H1 (cell line): ENCODE data around the gene KRTAP19-4. TPM values are rescaled to one million over a fixed set of nuclear protein-coding genes. Genes with fewer than 3 reads are reported as not detected.

ENCODE experiments used
- CTCF ChIA-PET: fragments of 300-600 bp; sonication (Branson Sonifier 250); formaldehyde crosslinking; loops from one replicate; lab custom pipeline; 2021; ENCODE audit not compliant: partially characterized antibody; lab: Charles Lee
- POLR2A ChIA-PET: fragments of 300-600 bp; sonication (Branson Sonifier 250); formaldehyde crosslinking; loops from one replicate; lab custom pipeline; 2021; ENCODE audit warnings: inconsistent platforms; ENCODE audit not compliant: partially characterized antibody; lab: Charles Lee
- DNase-seq, 2 experiments: peaks; one replicate each; pipeline versions ENCODE4 v3.0.0 to v3.0.0-alpha.2; 2010 to 2022; ENCODE audit warnings: low spot score in 2 of 2, low read depth in 1 of 2, mixed read lengths in 1 of 2
- FAIRE-seq: peaks from 2 replicates; lab custom pipeline; 2011; peaks lifted over from hg19 to GRCh38; lab: Jason Lieb, UNC
- H2AFZ ChIP-seq: 2 replicates; pipeline ENCODE4 v1.8.1; 2012; ENCODE audit warnings: low read length, inconsistent platforms
- H2AK5ac ChIP-seq: 2 replicates; pipeline ENCODE4 v1.6.1; 2013; ENCODE audit warnings: low read depth, low read length
- H2BK120ac ChIP-seq: replicated peaks from 2 replicates; pipeline ENCODE3; 2013; ENCODE audit warnings: low read depth, low read length, inconsistent platforms
- H2BK12ac ChIP-seq: 2 replicates; pipeline ENCODE4 v1.6.1; 2013; ENCODE audit warnings: low read depth, low read length
- H2BK15ac ChIP-seq: 2 replicates; pipeline ENCODE4 v1.6.1; 2013; ENCODE audit warnings: low read length
- H2BK20ac ChIP-seq: 2 replicates; pipeline ENCODE4 v1.6.1; 2013; ENCODE audit warnings: low read length
- H2BK5ac ChIP-seq: 2 replicates; pipeline ENCODE4 v1.6.1; 2013; ENCODE audit warnings: low read depth, low read length
- H3K14ac ChIP-seq: 2 replicates; pipeline ENCODE4 v1.6.1; 2013; ENCODE audit warnings: inconsistent platforms; ENCODE audit not compliant: insufficient read length
- H3K18ac ChIP-seq: 2 replicates; pipeline ENCODE4 v1.6.1; 2013; ENCODE audit warnings: low read length; ENCODE audit errors: extremely low read depth
- H3K23ac ChIP-seq: 2 replicates; pipeline ENCODE4 v1.6.1; 2013; ENCODE audit warnings: inconsistent platforms; ENCODE audit not compliant: insufficient read length
- H3K23me2 ChIP-seq: 2 replicates; pipeline ENCODE4 v1.6.1; 2013; ENCODE audit warnings: low read depth, low read length
- H3K27ac ChIP-seq: 2 replicates; pipeline ENCODE4 v1.6.1; 2011; ENCODE audit warnings: low read depth, low read length, inconsistent platforms
- H3K27me3 ChIP-seq, 4 experiments: replicated peaks in 1 of 4; 1 replicate in 1 of 4; 2 replicates in 3 of 4; pipeline versions ENCODE4 v1.6.1 to v1.8.1; 2011 to 2013; ENCODE audit warnings: low read length in 3 of 4, mild to moderate bottlenecking in 3 of 4, inconsistent platforms in 2 of 4, mixed read lengths in 2 of 4, moderate library complexity in 1 of 4; ENCODE audit not compliant: control insufficient read depth in 3 of 4, insufficient read depth in 3 of 4; ENCODE audit errors: extremely low read depth in 1 of 4
- H3K36me3 ChIP-seq, 4 experiments: 2 replicates each; pipeline versions ENCODE4 v1.6.1 to v1.8.1; 2011 to 2013; ENCODE audit warnings: mild to moderate bottlenecking in 4 of 4, low read length in 3 of 4, moderate library complexity in 2 of 4, control low read depth in 1 of 4, inconsistent platforms in 1 of 4; ENCODE audit not compliant: insufficient read depth in 4 of 4, control insufficient read depth in 2 of 4
- H3K4ac ChIP-seq: replicated peaks from 2 replicates; pipeline ENCODE3; 2013; ENCODE audit warnings: low read length, low read depth, mixed read lengths, inconsistent platforms; ENCODE audit not compliant: insufficient read length
- H3K4me1 ChIP-seq, 4 experiments: replicated peaks in 1 of 4; 1 replicate in 1 of 4; 2 replicates in 3 of 4; pipeline versions ENCODE4 v1.6.1 to v1.8.1; 2011 to 2013; ENCODE audit warnings: low read length in 3 of 4, inconsistent platforms in 2 of 4, mixed read lengths in 1 of 4; ENCODE audit not compliant: insufficient read depth in 4 of 4, control insufficient read depth in 3 of 4
- H3K4me2 ChIP-seq, 2 experiments: 2 replicates each; pipeline versions ENCODE4 v1.6.1 to v1.8.1; 2011 to 2013; ENCODE audit warnings: low read depth in 2 of 2, low read length in 2 of 2, control low read depth in 1 of 2, inconsistent platforms in 1 of 2, mild to moderate bottlenecking in 1 of 2; ENCODE audit not compliant: insufficient read depth in 1 of 2
- H3K4me3 ChIP-seq, 4 experiments: fragments of 200-600, 300-600 bp in 1 of 4; sonication (generic), shearing (Covaris generic), sonication (Bioruptor Twin) in 1 of 4; 2 replicates each; pipeline versions ENCODE4 v1.5.1 to v1.8.1; 2011 to 2016; ENCODE audit warnings: low read length in 4 of 4, low read depth in 3 of 4, control low read depth in 2 of 4, inconsistent platforms in 2 of 4, mild to moderate bottlenecking in 2 of 4, mixed read lengths in 1 of 4, moderate library complexity in 1 of 4; ENCODE audit not compliant: insufficient read depth in 2 of 4; ENCODE audit errors: extremely low read depth in 1 of 4
- H3K56ac ChIP-seq: replicated peaks from 2 replicates; pipeline ENCODE3; 2013; ENCODE audit warnings: low read depth, mild to moderate bottlenecking, mixed read lengths, low read length, inconsistent platforms; ENCODE audit not compliant: insufficient read length
- H3K79me1 ChIP-seq: 2 replicates; pipeline ENCODE4 v1.6.1; 2013; ENCODE audit warnings: low read depth, low read length, control low read depth
- H3K79me2 ChIP-seq, 2 experiments: 2 replicates each; pipeline versions ENCODE4 v1.6.1 to v1.8.1; 2012 to 2013; ENCODE audit warnings: low read length in 2 of 2, mild to moderate bottlenecking in 2 of 2, inconsistent platforms in 1 of 2; ENCODE audit not compliant: insufficient read depth in 2 of 2, control insufficient read depth in 1 of 2
- H3K9ac ChIP-seq, 4 experiments: replicated peaks in 1 of 4; 1 replicate in 1 of 4; 2 replicates in 3 of 4; pipeline versions ENCODE4 v1.6.1 to v1.8.1; 2011 to 2013; ENCODE audit warnings: low read depth in 3 of 4, low read length in 3 of 4, control low read depth in 2 of 4, mild to moderate bottlenecking in 2 of 4, moderate library complexity in 2 of 4, inconsistent platforms in 1 of 4; ENCODE audit errors: extremely low read depth in 1 of 4
- H3K9me3 ChIP-seq, 2 experiments: 2 replicates each; pipeline versions ENCODE4 v1.6.1 to v1.8.1; 2012 to 2013; ENCODE audit warnings: mild to moderate bottlenecking in 2 of 2, moderate library complexity in 2 of 2, control low read depth in 1 of 2, inconsistent platforms in 1 of 2, low read depth in 1 of 2, low read length in 1 of 2, mixed read lengths in 1 of 2; ENCODE audit not compliant: insufficient read depth in 2 of 2
- H4K20me1 ChIP-seq, 2 experiments: replicated peaks in 1 of 2; 2 replicates each; pipeline versions ENCODE3 to v1.8.1; 2011 to 2013; ENCODE audit warnings: inconsistent platforms in 2 of 2, low read length in 2 of 2, mild to moderate bottlenecking in 1 of 2; ENCODE audit not compliant: insufficient read depth in 2 of 2, control insufficient read depth in 1 of 2
- H4K5ac ChIP-seq: 2 replicates; pipeline ENCODE4 v1.6.1; 2013; ENCODE audit warnings: low read length, low read depth, mixed read lengths, inconsistent platforms; ENCODE audit not compliant: insufficient read length
- H4K8ac ChIP-seq: 2 replicates; pipeline ENCODE4 v1.8.0; 2013; ENCODE audit warnings: mild to moderate bottlenecking, moderate library complexity, low read length, inconsistent platforms; ENCODE audit not compliant: insufficient read depth; ENCODE audit errors: extremely low read depth
- H4K91ac ChIP-seq: replicated peaks from 2 replicates; pipeline ENCODE3; 2013; ENCODE audit warnings: low read length, mixed read lengths, inconsistent platforms; ENCODE audit not compliant: insufficient read length
- CEBPB ChIP-seq: IDR thresholded peaks from 2 replicates; pipeline ENCODE4 v1.6.1; 2012; ENCODE audit warnings: low read depth, low read length
- EGR1 ChIP-seq: IDR thresholded peaks from 2 replicates; pipeline ENCODE4 v1.6.1; 2011; ENCODE audit warnings: low read depth, low read length, borderline replicate concordance
- POU5F1 ChIP-seq: IDR thresholded peaks from 2 replicates; pipeline ENCODE4 v1.6.1; 2011; ENCODE audit warnings: low read depth, mild to moderate bottlenecking, low read length, moderate library complexity
- SIRT6 ChIP-seq: IDR thresholded peaks from one replicate; pipeline ENCODE4 v1.7.1; 2012; ENCODE audit warnings: low read length, inconsistent platforms
- ZNF274 ChIP-seq: IDR thresholded peaks from 2 replicates; pipeline ENCODE4 v1.7.0; 2012; ENCODE audit warnings: low read length, borderline replicate concordance; ENCODE audit errors: extremely low read depth
- WGBS, 2 experiments: shearing (Covaris generic) in 1 of 2; methylation state at CpG; one replicate each; pipeline versions ENCODE4 v1.1.6 to v1.1.7; 2013 to 2015; ENCODE audit warnings: low lambda C conversion rate in 2 of 2, mixed read lengths in 2 of 2, inconsistent platforms in 1 of 2, low coverage in 1 of 2, missing lambda C conversion rate in 1 of 2; ENCODE audit not compliant: insufficient replicate concordance in 2 of 2, insufficient coverage in 1 of 2, insufficient read length in 1 of 2; ENCODE audit errors: extremely low coverage in 1 of 2, missing lambda C conversion rate in 1 of 2; 5-methylcytosine and 5-hydroxymethylcytosine counted together
- polyA plus RNA-seq, 7 experiments: library from polyadenylated mRNA; depleted of rRNA in 3 of 7; stranded (reverse) in 5 of 7; unstranded in 2 of 7; fragments of >200 nt in 5 of 7; fragments of 200-250 nt in 2 of 7; gene quantifications; 1 replicate in 5 of 7; 2 replicates in 1 of 7; 4 replicates in 1 of 7; pipeline versions ENCODE4 v1.2.1 to v1.2.3, GENCODE V29; 2011 to 2013; ENCODE audit warnings: missing spikeins in 2 of 7, mixed read lengths in 2 of 7
- total RNA-seq: library from RNA; stranded (reverse); fragmentation: NEBNext Ultra II Directional; extraction: Animal tissue kit (Norgen Biotek cat#: 25700); gene quantifications from 2 replicates; pipeline ENCODE4 v1.2.1, GENCODE V29; 2021

The KRTAP19-4 gene
- total and polyA plus RNA-seq, 2 of the 8 experiments (the other 6 are each of a cell fraction or from before 2014, with no cell fraction given), result not detected

GRCh38 chr21:30491963-30492428, 5.0 kb downstream of the KRTAP19-4 start, which contains the start of gene KRTAP19-3:
KRTAP19-3 (minus strand) TSS chr21:30492013; CDS start chr21:30491957, 56 bp downstream.
- Histone ChIP-seq H3K23ac (no peak within 1 kb of the TSS), H3K14ac (no peak within 1 kb of the TSS), H2BK12ac (no peak within 1 kb of the TSS), H2BK20ac (no peak within 1 kb of the TSS), H2BK5ac (no peak within 1 kb of the TSS), H3K23me2 (no peaks in the 10 kb centered on the region), H3K4me1 (no peaks in the 10 kb centered on the region), H3K27me3 (no peaks in the 10 kb centered on the region), H2AK5ac (no peak within 1 kb of the TSS), H3K18ac (no peak within 1 kb of the TSS), H3K9me3 (peaks cover 3 to 9% of the 10 kb centered on the region in 2 experiments; a peak in 3 of 4 replicates), H2BK15ac (no peak within 1 kb of the TSS), H2AFZ (no peak within 1 kb of the TSS), H3K79me1 (no peaks in the 10 kb centered on the region), H3K56ac (no peak within 1 kb of the TSS), H3K79me2 (no peaks in the 10 kb centered on the region), H4K5ac (no peak within 1 kb of the TSS), H3K36me3 (no peaks in the 10 kb centered on the region), H4K8ac (no peak within 1 kb of the TSS), H3K4me2 (no peak within 1 kb of the TSS), H4K91ac (no peak within 1 kb of the TSS), H3K4ac (no peak within 1 kb of the TSS), H3K4me3 (no peak within 1 kb of the TSS), H2BK120ac (no peak within 1 kb of the TSS), H4K20me1 (no peaks in the 10 kb centered on the region), H3K27ac (no peak within 1 kb of the TSS), H3K9ac (no peak within 1 kb of the TSS)
- POLR2A ChIA-PET, result no interaction called here
- DNase-seq (no peak), FAIRE-seq (no peak)
- CTCF ChIA-PET, result interaction anchor here (0.6 to 1.8 kb wide), 2 partner anchors 14 to 1610 kb away, joined by 4 to 7 read pairs; no protein-coding TSS in a partner anchor
- TF ChIP-seq SIRT6 (no peak), ZNF274 (no peak), POU5F1 (no peak), CEBPB (0 out of 2 replicates have a peak, but pooled peaks have one; percentile 3), EGR1 (no peak)
- 93% methylated on average over 2 of the region's 2 CpGs; no CpG with 5 or more reads in 1 of the 2 experiments for WGBS, 2 experiments
